Measurements from ENCODE around the gene GID4.

Gene GID4

DNA sequence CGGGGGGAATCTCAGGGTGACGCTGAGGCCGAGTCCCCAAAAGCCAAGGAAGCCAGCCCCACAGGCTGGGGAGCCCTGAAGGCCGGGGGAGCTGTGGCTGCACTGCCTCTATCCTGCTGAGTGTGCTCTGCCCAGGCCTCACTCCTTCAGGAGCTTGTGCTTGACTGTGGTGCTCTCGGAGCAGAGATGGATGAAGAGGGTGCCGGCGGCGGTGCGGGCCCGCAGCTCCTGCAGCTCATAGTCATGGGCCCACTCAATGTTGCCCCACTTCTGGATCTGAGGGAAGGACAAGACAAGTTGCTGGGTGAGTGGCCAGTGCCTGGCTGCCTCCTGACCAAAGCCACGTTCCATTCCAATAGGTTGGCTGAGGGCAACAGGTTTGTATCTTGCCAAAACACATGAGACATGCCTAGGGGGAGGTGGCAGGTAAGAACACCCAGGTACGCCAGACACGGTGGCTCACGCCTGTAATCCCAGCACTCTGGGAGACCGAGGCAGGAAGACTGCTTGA lies 20.7 kb upstream of the GID4 start:
- DNase-seq: no peak

DNA sequence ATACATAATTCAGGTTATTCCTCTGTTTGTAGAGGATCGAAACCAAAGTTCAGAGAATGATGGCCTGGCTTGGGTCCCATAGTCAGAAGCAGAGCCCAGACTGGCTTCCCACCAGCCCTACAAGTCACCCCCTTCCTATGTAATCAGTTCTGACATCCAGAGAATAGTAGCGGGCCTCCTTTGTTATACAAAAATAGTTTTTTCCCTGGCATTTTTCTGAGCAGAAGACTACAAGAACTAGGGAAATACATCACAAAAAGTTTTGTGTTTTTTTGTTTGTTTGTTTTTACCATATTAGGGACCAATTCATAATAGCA lies 19.4 kb upstream of the GID4 start:
- DNase-seq: no peak

DNA sequence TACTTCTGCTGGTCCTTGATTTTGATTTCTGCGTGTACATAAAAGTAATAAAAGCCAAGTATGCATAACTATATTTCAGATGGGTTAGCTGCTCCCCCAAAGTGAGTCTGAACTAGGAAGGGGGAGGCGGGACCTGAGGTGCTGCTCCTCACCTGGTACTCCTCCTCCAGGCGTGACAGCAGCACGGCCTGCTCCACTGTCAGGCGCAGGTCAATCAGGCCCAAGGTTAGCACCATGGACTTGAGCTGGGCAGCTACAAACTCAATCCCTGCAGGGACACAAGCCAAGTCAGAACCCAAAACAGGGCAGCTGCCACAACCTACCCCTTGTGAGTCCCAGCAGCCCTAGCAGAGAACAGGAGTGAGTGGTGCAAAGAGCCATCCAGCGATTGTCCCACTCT lies 18.2 kb upstream of the GID4 start:
- DNase-seq: no peak

DNA sequence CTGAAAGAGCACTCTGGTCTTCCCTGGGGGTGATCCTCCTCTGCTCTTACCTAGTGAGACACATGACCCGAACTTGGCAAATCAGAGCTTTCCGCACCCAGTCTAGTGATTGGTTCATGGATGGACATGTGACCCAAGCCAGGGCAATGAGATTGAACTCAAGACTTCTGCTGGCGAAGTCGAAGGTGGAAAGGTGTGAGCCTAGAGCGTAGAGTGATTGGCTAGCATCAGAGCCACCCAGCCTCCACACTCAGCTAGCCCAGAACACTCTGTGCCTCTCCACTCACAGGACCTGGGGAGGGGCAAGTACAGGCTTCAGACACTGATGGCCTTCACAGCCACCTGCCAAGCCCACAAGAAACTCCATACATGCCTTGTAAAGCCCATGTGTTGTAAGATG lies 17.8 kb upstream of the GID4 start:
- DNase-seq: no peak

DNA sequence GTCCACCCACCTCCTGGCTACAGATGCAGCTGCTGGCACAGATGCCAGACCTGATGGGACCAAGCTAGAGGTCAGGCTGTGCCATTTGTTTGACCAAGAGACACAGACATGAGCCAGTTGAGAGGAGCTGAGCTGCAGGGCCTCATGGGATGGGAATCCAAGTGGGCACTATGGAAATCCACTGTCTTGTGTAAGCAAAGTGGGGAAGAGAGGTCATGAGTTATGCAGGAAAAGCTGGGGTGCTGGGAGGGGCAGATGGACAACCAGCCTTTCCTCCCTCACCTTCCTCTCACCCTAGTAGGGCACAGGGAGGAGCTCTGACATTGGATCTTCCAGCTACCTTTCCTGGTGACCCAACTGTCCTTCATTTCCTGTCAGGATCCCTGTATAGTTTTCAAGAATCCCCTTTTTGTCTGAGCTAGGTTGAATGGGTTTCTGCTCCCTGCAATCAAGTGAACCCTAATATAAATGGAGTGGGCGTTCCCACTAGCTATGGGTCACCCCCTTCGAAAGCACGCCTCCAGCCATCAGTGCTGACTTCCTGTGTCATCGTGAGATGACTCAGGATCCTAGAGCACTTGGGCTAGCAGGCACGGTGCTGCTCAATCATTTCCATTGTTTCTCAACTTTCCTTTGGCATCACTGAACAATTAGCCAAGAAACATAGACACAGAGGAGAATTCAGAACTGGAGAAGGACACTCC lies 13.8 kb upstream of the GID4 start:
- DNase-seq: peak; percentile 37

DNA sequence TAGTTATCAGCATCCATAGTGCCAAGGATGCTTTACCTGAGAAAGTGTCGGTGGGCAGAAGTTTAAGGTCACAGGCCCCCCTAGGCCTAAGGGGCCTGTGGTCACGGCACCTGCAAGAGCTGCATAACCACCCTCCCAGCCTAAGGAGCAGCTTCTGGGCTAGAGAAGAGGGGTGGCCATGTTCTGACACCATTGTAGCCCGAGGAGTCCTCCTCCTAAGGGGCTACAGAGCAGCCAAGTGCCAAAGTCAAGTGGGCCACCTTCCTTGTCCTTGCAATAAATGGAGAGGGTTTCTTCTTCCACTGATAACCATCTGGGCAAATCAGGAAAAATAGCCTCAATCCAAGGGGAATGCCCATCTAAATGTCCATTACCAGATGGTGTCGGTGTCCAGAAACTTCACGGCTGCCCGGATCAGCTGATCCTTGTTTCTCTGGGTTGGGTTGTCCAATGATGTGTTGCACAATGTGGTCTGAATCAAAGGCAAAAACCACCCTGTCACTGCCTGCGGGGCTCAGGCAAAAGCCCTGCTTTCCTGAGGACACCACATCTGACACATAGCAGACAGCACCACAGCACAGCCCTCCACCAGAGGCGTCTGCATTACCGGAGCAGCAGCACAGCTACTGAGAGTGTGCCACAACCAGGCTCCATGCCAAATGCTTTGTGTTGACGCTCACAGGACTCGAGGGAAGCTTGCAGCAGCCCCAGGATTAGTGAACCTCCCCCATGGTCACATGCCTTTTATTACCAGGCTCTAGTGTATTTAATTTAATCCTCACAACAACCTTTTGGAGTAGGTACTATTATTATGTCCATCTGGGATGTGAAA lies 13.0 kb upstream of the GID4 start:
- DNase-seq: no peak

DNA sequence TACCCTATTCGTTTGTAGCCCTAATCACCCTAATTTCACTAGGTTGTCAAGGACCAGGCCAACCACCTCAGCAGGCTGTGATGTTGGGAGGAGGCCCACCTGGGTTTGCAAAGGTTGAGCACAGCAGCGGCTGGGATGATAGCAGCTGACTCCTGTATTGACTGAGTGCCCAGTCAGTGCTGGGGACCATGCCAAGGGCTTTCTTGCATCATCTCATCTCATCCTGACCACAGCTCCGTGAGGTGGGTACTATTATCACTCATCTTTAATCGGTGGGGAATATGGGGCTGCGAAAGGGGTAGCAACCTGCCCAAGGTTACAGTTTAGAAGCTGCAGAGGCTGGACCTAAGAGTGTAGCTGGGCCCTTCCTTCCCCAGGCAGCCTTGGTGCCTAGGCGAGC lies 11.9 kb upstream of the GID4 start:
- DNase-seq: no peak

DNA sequence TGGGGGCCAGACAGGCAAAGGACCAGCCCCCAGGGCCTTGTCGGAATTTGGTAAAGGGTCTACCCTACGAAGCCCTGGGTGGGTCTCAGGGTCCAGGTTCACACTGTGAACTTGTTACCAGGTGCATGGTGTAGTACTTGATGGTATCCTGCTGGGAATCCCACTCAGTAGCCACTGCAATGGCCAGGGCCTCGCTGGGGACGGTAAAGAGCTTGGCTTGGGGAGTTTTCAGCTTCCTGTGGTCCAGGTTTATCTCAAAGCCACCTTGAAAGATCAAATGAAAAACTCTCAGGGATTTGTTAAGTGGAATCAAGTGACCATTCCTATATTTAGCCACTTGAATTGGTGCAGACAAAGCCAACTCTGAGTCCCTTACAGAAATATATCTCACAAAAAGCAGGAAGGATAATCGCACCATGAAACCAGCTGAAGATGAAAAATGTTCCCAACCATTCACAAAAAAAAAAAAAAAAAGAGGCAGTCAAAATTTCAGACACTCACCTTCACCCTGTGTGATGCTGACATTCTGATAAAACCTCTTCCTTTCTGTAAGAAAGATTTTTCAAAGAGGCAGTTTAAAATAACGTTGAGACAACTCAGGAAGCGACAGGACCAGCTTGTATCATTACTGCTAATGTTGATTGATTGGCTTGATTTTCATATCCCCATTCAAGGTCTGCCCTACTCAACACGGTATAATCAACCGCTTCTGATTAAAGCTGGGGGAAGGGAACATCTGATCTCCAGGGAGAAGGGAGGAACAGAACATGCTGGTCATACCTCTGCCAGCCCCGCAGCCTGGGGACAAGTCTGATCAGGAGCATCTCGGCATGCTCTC lies 10.9 kb upstream of the GID4 start:
- DNase-seq: no peak

DNA sequence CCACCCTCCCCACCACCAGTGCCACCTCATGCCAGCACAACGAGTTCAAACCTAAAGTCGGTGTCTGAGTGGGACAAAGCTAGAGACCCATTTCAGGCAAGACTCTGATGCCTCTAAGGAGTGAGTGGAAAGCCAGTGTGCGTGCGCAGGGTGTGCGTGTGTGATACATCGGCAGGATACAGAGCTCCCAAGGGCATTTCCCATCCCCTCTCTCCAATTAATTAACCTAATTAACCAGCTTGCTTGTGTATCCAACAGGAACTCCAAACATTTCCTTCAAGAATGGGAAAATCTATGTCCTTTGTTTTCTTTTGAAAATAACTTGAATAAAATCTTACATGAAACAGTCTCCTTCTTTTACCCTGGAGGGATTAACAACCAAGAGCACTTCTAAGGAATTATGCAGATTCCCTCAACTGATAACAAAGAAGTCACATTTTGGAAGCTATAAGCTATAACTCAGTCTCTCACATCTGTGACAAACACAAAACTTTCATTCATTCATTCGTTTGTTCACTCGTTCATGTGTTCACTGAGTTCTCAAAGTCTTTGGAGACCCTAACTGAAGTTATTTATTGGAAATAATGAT lies 10.2 kb upstream of the GID4 start:
- DNase-seq: no peak

DNA sequence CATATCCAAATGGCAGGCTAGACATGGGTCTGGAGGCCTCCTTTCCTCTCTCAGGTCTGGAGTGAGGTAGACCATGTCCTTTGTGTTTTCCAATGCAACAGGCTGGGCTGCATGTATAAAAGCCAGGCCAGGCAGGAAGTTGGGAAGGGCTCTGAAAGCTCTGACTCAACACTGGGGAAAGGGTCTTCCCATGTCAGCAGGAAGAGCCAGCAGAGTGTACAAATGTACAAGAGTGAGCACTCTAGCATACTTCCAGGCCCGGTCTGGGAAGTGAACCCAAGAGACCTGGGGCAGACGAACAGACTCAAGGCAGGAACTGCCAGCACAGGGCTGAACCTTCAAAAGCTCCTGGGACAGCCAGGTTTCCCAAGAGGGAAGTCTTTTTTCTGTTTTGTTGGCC lies 7.3 kb upstream of the GID4 start:
- DNase-seq: no peak

DNA sequence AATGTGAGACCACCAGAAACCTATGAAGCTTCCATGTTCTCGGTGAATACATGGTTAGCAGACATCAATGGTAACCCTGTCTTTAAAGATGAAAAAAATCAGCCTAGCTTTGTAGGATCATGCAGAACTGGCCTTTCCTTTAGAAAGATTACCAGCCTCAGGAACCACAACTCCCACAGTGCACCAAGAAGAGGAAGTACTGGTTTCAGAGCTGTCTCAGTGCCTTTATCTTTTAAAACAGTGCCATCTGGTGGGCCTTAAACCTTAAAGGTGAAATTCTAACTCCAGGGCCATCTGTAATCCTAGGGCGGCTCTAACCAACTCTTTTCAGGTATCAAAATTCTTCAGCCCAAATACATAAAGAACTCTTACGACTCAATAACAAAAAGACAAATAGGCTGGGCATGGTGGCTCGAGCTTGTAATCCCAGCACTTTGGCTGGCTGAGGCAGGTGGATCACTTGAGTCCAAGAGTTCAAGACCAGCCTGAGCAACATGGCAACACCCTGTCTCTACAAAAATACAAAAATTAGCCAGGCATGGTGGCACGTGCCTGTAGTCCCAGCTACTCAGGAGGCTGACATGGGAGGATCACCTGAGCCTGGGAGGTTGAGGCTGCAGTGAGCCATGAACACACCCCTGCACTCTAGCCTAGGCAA lies 5.6 kb upstream of the GID4 start:
- peak; percentile 48 for DNase-seq

DNA sequence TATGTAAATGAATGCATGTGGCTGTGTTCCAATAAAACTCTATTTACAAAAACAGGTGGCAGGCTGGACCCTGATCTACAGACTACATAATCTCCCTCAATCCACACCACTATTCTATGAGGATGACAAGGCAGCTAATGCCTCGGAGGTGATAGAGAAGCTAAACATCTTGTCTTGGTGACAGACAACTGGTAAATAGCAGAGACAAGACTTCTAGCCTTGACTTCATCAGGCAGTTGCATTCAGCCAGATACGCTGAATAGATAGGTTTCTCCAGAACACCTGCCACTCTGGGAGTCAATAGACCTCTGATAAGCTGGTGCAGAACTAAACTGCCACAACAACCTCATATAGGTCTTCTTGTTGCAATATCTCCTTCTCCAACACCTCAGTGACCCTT lies 3.5 kb upstream of the GID4 start:
- DNase-seq: no peak

DNA sequence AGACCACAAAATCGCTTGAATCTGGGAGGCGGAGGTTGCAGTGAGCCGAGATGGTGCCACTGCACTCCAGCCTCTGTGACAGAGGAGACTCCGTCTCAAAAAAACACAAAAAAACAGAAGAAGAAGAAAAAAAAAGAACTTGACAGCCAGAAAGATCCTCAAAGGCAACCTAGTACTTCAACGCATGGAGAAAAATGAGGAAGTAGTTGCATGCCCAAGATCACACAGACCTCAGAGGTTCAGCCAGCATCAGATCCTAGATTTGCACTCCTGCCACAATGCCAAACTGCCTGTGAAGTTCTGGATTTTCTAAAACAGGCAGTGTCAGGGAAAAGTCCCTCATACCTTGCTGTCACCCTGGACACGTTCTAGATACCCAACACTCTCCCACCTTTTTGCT lies 1.7 kb upstream of the GID4 start:
- DNase-seq: no peak

DNA sequence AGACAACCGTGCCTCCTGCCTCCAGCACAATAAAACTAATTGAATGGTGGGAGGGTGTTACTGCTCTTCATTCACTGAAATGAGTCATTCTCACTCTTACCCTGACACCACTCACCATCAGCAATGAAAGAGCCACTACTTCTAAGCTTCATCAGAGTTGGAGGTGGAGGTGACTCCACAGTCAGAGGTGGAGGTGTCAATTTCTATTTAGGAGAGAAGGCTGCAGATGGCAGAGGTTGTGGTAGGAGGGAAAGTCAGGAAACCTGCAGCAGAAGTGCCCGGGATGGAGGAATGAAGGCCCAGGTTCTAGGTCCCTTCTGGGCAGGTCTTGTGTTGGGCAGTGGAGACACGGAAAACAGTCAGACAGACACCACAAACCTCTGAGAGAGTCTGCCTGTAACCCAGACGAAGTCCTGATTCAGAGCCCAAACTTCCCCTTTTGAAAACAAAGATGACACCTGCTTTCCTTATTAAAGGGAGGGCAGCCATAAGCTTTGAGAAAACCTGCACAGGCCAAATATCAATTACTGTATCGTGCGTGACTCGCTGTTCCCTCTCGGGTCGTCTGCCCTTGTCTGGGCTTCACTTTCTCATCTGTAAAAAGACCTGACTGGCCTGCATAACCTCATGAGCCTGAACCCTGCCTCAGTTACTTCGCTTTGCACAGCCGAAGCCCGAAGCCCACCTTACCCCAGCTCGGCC lies 908 bp upstream of the GID4 start:
- peak; percentile 34 for DNase-seq

DNA sequence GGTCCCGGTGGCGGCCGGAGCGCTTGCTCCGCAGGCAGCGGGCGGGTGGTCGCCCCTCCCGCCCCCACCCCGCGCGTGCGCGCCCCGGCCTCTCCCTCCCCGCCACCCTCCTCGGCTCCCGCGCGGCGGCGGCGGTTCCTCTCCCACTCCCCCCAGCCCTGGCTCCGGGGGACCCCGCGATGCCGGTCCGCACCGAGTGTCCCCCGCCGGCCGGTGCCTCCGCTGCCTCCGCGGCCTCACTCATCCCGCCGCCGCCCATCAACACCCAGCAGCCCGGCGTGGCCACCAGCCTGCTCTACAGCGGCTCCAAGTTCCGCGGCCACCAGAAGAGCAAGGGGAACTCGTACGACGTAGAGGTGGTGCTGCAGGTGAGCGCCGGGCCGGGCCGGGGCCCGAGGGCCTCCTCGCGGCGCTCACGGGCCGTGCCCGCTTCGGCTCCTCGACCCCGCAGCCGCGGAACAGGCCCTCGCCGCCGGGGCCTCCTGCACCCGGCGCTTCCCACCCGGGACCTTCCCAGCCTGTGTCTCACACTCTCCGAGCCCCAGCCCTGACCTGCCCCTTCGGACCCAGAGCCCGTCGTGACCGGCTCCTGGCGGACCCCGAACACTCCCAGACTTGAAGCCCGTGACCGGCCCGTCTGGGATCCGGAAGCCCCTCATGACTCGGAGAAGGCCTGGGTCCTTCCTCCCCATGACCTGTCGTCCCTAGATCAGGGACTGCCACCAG lies 490 bp downstream of the GID4 start:
- no peak for DNase-seq

DNA sequence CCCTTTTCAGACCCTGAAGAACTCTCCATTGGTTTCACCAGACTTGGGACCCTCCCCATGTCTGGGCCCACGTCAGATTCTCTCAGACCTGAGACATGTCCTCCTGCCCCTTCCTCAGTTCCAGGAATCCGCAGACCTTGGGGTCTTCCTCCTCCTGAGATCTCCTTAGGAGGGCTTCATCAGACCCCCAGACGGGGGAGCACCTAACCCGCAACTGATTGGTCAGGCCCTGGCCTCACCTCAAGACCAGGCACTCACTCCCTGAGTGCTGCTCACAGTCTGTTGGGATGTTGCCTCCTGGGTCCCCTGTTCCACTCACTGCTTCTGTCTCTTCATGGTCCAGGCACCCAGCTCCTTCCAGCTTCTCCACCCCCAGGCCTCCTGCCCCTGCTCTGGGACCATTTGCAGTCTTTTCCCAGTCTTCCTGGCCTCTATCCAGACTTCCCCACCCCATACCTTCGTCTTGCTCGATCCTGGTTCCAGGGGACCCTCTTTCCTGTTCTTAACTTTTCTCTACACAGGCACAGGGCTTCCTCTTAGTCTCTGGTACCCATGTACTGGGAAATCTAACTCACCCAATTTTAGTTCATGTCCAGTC lies 1.2 kb downstream of the GID4 start:
- DNase-seq: no peak

DNA sequence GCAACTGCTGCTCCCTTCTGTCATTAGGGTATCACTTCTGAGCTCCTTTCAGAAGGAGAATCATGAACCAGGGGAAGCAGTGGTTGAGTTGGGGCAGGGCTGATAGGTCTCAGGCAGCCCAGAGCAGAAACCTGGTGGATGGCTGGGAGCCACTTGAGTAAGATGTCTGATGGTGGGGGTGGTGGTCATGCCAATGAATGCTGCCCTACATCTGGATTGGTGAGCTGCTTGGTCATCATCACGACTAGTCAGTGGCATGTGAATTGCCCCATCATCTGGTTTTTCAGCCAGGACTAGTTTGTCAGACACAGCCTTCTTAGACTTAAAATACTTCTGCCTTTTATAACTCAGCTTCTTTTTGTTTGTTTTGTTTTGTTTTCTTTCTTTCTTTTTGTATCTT lies 2.6 kb downstream of the GID4 start:
- no peak for DNase-seq

DNA sequence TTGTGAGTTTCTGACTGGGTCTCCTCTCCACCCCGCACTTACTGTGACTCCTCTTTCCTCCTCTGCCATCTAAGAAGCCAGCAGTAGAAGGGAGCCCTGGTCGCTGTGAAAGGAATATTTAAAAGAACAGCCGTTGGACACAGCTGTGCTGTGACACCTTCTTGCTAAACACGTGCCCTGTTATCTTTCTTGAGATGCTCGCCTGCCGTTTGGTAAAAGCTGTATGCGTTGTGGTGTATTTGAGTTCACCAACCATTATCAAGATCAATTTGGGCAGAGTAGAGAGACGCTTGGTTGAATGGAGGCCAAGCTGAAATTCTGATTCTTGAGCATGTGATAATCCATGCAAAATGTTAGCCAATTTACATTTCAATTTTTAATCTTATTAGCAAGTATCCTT lies 3.8 kb downstream of the GID4 start:
- no peak for DNase-seq

DNA sequence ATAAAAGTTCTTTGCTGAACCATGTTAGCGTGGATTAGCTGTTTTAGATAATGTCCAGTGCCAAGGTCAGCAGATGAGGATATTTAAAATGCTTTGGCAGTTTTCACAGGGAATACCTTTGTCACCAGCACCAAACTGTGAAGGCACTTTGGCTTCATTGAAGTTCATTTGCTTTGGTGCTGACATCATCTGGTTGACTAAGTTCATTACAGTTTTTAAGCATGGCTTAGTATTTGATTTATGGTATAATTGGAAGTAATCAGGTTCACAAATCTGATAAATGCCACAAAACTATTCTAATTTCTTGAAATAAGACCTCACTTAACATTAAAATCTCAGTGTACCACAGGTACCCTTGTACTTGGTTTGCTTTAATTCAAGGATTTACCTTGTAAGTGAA lies 4.3 kb downstream of the GID4 start:
- no peak for DNase-seq

DNA sequence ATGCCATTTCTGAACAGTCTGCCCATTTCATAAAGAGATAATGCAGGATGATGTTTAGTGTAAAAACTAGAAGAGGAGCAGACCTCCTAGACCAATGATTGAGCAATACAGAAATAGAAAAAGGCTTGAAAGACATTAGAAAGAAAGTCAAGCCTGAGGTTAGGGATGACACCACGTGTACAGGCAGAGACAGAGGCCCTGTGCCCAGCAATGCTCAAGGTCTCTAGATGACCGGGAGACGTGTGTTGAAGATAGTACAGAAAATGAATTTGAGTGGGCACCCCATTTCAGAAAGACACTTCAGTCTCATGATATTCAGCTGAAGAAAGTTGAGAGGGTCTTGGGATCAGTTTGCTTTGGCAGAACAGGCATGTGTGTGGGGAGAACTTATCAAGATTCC lies 5.4 kb downstream of the GID4 start:
- DNase-seq: no peak

Data from activated naive CD4-positive, alpha-beta T cell treated with Interleukin-2 at 50 U/mL for 16 hours (primary cell).